Mucosa of descending colon (tissue), 3 donors: ENCODE data around the gene KIF18A. TPM values are rescaled to one million over a fixed set of nuclear protein-coding genes. Genes with fewer than 3 reads are reported as not detected.

Source experiments
- ATAC-seq: fragments of 200-7000 bp; cut with Tn5 transposase; one replicate; pipeline ENCODE4 v1.9.1; 2020; ENCODE audit warnings: mild to moderate bottlenecking, moderate library complexity
- DNase-seq, 3 donors: peaks; one replicate each; pipeline ENCODE4 v3.0.0-alpha.2; 2020
- H3K36me3 ChIP-seq: fragments of 200-600 bp; one replicate; pipeline ENCODE4 v1.8.0; 2021; ENCODE audit warnings: low read depth, mild to moderate bottlenecking
- H3K4me1 ChIP-seq: fragments of 200-600 bp; one replicate; pipeline ENCODE4 v1.8.0; 2021; ENCODE audit warnings: low read depth, mild to moderate bottlenecking
- H3K4me3 ChIP-seq: fragments of 200-600 bp; one replicate; pipeline ENCODE4 v1.8.0; 2021; ENCODE audit warnings: mild to moderate bottlenecking
- H3K9me3 ChIP-seq: fragments of 200-600 bp; one replicate; pipeline ENCODE4 v1.8.0; 2021; ENCODE audit warnings: mild to moderate bottlenecking
- intact Hi-C, 2 donors: fragments of 100-400 bp; cut with DNase I in 1 of 2; cut with micrococcal nuclease in 1 of 2; formaldehyde crosslinking; loops; one replicate each; pipeline versions ENCODE4 v1.11.0 to v1.11.1; 2022; cut with DNase I, micrococcal nuclease
- long read RNA-seq, 2 donors: library from polyadenylated mRNA; unstranded; transcript quantifications; one replicate each; pipeline ENCODE4 v2.0.0, GENCODE V29; 2019 to 2021
- total RNA-seq, 3 donors: library from RNA; stranded (reverse); fragmentation: NEBNext Ultra II Directional in 2 of 3; extraction: Animal tissue kit (Norgen Biotek cat#: 25700) in 2 of 3; gene quantifications; one replicate each; pipeline versions ENCODE4 v1.2.1 to v1.2.4, GENCODE V29; 2021 to 2023
- TF ChIP-seq, protein P1 (sequence below): fragments of 200-600 bp; IDR thresholded peaks from one replicate; pipeline ENCODE4 v1.8.0; 2022; ENCODE audit warnings: antibody characterized with exemption, mild to moderate bottlenecking
- donor health status: DM: no; HTN: no; CAD: no; lungs with moderate emphysema.
- donor health status: DM: no; HTN: no; CAD: no.
- donor health status: DM: no; HTN: yes; CAD: no.

The KIF18A gene
- 1 to 10 TPM; 1.9 to 4.3 (median 2.5) TPM for total RNA-seq
- long read RNA-seq, donor 1, partial matches to known transcripts: 0 of 1 reads
- long read RNA-seq, donor 1, other reads (novel, unspliced or antisense): 0 of 1 reads
- long read RNA-seq, donor 2, partial matches to known transcripts: 2 of 3 reads
- long read RNA-seq, donor 2, other reads (novel, unspliced or antisense): 1 of 3 reads

- H3K4me3 ChIP-seq: peak within 1 kb of the TSS; percentile 25
- intact Hi-C loops: no loop called here
- ATAC-seq: peak; percentile 97
- H3K4me1 ChIP-seq: peaks cover 29% of the 10 kb centered on the region
- peaks cover 3% of the 10 kb centered on the region for H3K36me3 ChIP-seq
- DNase-seq: peak; percentile 100
- H3K9me3 ChIP-seq: no peaks in the 10 kb centered on the region
- TF ChIP-seq, protein P1, sequence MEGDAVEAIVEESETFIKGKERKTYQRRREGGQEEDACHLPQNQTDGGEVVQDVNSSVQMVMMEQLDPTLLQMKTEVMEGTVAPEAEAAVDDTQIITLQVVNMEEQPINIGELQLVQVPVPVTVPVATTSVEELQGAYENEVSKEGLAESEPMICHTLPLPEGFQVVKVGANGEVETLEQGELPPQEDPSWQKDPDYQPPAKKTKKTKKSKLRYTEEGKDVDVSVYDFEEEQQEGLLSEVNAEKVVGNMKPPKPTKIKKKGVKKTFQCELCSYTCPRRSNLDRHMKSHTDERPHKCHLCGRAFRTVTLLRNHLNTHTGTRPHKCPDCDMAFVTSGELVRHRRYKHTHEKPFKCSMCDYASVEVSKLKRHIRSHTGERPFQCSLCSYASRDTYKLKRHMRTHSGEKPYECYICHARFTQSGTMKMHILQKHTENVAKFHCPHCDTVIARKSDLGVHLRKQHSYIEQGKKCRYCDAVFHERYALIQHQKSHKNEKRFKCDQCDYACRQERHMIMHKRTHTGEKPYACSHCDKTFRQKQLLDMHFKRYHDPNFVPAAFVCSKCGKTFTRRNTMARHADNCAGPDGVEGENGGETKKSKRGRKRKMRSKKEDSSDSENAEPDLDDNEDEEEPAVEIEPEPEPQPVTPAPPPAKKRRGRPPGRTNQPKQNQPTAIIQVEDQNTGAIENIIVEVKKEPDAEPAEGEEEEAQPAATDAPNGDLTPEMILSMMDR: no peak
Observed at GRCh38 chr11:28107750-28108618, at the start of gene KIF18A, which contains the start of gene METTL15. KIF18A (minus strand) TSS chr11:28108156; CDS start chr11:28097947, 10,209 bp downstream. METTL15 (plus strand) TSS chr11:28108388; CDS start chr11:28113335, 4,947 bp downstream.

- TF ChIP-seq, protein P1: no peak
- H3K9me3 ChIP-seq: no peaks in the 10 kb centered on the region
- no peaks in the 10 kb centered on the region for H3K36me3 ChIP-seq
- intact Hi-C loops: no loop called here
- no peaks in the 10 kb centered on the region for H3K4me1 ChIP-seq
- no peak overlapping the region for H3K4me3 ChIP-seq
- ATAC-seq (no peak), DNase-seq (no peak)
Observed at GRCh38 chr11:28153586-28153985, 45.6 kb upstream of the KIF18A start.

- Histone ChIP-seq H3K9me3 (no peaks in the 10 kb centered on the region), H3K36me3 (no peaks in the 10 kb centered on the region), H3K4me3 (no peak overlapping the region), H3K4me1 (no peaks in the 10 kb centered on the region)
- ATAC-seq (no peak), DNase-seq (no peak)
- intact Hi-C loops: no loop called here
- TF ChIP-seq, protein P1: no peak
Observed at GRCh38 chr11:28152743-28153142, 44.8 kb upstream of the KIF18A start.

DNA sequence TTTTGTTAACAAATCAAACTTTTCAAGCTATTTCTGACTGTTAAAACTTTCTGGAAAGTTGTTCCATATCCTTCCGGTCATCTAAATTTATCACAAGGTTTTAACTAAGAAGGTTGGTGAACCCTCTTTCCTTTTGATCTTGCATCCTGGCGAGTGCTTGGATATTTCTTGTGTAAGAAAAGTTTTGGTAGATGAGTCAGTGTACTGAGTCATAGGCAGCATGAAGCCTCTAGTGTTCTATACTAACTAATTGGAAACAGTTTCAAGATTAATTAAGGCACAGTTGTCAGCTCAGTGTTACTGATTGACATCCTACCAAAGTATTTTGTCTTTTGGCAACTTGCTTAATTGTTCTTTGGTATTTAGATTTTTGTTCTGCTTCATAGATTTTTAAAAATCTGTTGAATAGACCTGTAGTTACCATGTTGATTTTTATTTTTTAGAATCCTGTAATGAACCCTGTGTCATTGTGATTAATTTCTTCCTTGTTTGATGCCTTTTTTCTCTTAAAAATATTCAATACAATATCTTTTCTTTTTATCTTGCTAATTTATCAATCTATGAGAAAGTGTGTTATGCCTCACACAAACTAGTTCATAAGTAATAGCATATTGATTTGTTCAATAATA is 38.3 kb upstream of the KIF18A start:
- TF ChIP-seq, protein P1: no peak
- DNase-seq: no peak
- ATAC-seq: no peak
- H3K36me3 ChIP-seq: no peaks in the 10 kb centered on the region
- intact Hi-C loops: no loop called here
- H3K4me1 ChIP-seq: no peaks in the 10 kb centered on the region
- no peak overlapping the region for H3K4me3 ChIP-seq
- peaks cover under 1% of the 10 kb centered on the region for H3K9me3 ChIP-seq

- Histone ChIP-seq H3K4me1 (no peaks in the 10 kb centered on the region), H3K4me3 (no peak overlapping the region), H3K36me3 (no peaks in the 10 kb centered on the region), H3K9me3 (peaks cover 15% of the 10 kb centered on the region)
- DNase-seq: peak in 1 of 3 donors; percentile 17
- ATAC-seq: peak; percentile 96
- TF ChIP-seq, protein P1: no peak
- intact Hi-C loops: no loop called here
Observed at GRCh38 chr11:28144808-28145207, 36.9 kb upstream of the KIF18A start.
